Left ventricle myocardium inferior (tissue), 1 donor: Measurements from ENCODE around the gene CCDC154. TPM values are rescaled to one million over a fixed set of nuclear protein-coding genes. Genes with fewer than 3 reads are reported as not detected.
"Not testable (repeated sequence)": the region's sequence is repeated elsewhere in the genome, so short reads cannot be mapped to it uniquely, and the experiment has no call there.

Source experiments
- DNase-seq: peaks from one replicate; pipeline ENCODE4 v3.0.0-alpha.2; 2020
- H3K27ac ChIP-seq: fragments of 200-600 bp; replicated peaks from 2 replicates; pipeline ENCODE4 v1.8.0; 2021
- H3K27me3 ChIP-seq: fragments of 200-600 bp; 2 replicates; pipeline ENCODE4 v1.8.0; 2021; ENCODE audit warnings: low read depth
- H3K36me3 ChIP-seq: fragments of 200-600 bp; 2 replicates; pipeline ENCODE4 v1.8.0; 2021
- H3K4me1 ChIP-seq: fragments of 200-600 bp; 2 replicates; pipeline ENCODE4 v1.8.0; 2021
- H3K4me3 ChIP-seq: fragments of 200-600 bp; 2 replicates; pipeline ENCODE4 v1.8.0; 2021; ENCODE audit warnings: mild to moderate bottlenecking, moderate library complexity
- H3K9me3 ChIP-seq: fragments of 200-600 bp; replicated peaks from 2 replicates; pipeline ENCODE4 v1.8.0; 2021
- CTCF ChIP-seq: fragments of 200-600 bp; IDR thresholded peaks from 2 replicates; pipeline ENCODE4 v1.8.0; 2021; ENCODE audit warnings: antibody characterized with exemption, mild to moderate bottlenecking, borderline replicate concordance
- intact Hi-C: fragments of 100-400 bp; cut with micrococcal nuclease; formaldehyde crosslinking; loops from one replicate; pipeline ENCODE4 v1.11.0; 2022
- total RNA-seq: library from RNA; stranded (reverse); fragmentation: NEBNext Ultra II Directional; extraction: Animal tissue kit (Norgen Biotek cat#: 25700); gene quantifications from one replicate; pipeline ENCODE4 v1.2.1, GENCODE V29; 2021
- donor health status: DM: no; HTN: yes; CAD: no; lungs with severe emphysema.

The CCDC154 gene
- total RNA-seq, 1 donor from 2014 or later: 1.3 TPM

DNA sequence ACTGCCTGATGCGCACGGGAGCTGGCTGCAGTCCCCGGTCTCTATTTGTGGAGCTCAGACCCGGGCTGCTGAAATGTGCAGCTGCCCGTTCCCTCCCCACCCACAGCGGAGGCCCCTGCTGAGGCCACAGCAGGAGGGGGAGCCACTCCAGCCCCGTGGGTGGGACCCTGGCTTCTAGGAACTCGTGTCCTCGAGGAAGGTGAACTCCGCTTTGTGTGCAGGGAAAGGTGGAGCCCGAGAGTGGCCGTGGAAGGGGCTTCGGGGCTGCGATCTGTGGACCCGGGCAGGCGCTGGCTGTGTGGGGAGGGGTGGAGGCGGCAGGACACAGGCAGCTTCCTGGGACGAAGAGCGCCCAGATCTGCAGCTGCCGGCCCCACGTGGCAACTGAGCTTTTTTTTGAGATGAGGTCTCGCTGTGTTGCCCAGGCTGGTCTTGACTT, 2.9 kb downstream of the CCDC154 start:
- H3K4me3 ChIP-seq: no peak overlapping the region
- no peaks in the 10 kb centered on the region for H3K4me1 ChIP-seq
- H3K27ac ChIP-seq: no peak overlapping the region
- H3K9me3 ChIP-seq: no peaks in the 10 kb centered on the region
- no peaks in the 10 kb centered on the region for H3K27me3 ChIP-seq
- TF ChIP-seq CTCF: no peak
- DNase-seq: no peak
- peaks cover 13% of the 10 kb centered on the region for H3K36me3 ChIP-seq
- intact Hi-C loops: no loop called here

DNA sequence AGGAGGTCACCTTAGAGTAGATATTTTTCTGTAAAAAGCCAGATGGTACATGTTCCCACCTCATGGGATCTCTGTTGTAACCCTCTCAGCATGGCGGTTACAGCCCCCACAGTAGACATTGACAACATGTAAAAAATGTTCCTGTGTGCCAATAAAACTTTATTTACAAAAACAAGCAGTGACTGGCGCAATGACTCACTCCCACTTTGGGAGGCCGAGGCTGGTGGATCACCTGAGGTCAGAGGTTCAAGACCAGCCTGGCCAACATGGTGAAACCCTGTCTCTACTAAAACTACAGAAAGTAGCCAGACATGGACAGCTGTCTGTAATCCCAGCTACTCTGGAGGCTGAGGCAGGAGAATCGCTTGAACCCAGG, 4.7 kb downstream of the CCDC154 start:
- H3K27ac ChIP-seq, intact Hi-C loops, H3K27me3 ChIP-seq, DNase-seq, H3K4me1 ChIP-seq, H3K36me3 ChIP-seq, H3K4me3 ChIP-seq, H3K9me3 ChIP-seq: not testable (repeated sequence)

- Histone ChIP-seq H3K27ac (no peak overlapping the region), H3K36me3 (no peaks in the 10 kb centered on the region), H3K9me3 (no peaks in the 10 kb centered on the region), H3K4me1 (no peaks in the 10 kb centered on the region), H3K4me3 (no peak overlapping the region), H3K27me3 (no peaks in the 10 kb centered on the region)
- DNase-seq: no peak
- no peak for TF ChIP-seq CTCF
- intact Hi-C loops: no loop called here
Measured at GRCh38 chr16:1439058-1439698, 5.2 kb downstream of the CCDC154 start.

DNA sequence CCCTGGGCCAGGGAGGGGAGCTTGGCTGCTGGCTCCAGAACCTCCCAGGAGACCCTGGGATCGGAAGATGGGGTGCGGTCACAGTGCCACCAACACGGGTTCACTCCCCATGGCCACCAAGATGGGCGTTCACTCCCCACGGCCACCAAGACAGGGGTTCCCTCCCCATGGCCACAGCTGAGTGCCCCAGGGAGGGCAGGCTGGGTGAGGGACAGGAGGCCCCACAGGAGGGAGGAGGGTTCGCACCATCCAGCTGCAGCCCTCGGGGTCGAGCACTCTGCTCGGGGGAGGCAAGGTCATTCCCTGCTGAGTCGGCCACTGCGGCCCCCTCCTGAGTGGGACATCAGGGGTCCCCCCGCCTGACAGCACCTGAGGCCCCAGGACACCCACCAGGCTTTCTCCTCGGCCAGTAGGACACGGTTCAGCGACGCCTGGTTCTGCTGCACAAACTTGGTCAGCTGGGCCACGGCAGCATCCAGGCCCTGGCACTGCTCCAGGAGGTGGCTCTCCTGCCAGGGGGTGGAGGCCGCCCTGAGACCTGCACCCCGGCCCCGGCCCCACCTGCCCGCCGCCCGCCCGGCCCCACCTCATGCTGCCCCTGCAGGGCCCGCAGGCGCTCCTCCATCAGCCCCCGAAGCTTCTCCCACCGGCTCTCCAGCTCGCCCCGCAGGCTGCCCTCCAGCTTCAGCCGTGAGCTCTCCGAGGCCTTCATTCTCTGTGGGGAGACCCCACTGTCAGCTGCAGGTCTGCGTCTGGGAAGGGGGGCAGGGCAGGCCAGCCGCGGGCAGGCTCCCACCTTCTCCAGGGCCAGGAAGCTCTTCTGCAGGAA, 5.9 kb downstream of the CCDC154 start:
- intact Hi-C loops: no loop called here
- H3K4me3 ChIP-seq: no peak overlapping the region
- no peaks in the 10 kb centered on the region for H3K9me3 ChIP-seq
- DNase-seq: no peak
- no peak for TF ChIP-seq CTCF
- no peaks in the 10 kb centered on the region for H3K27me3 ChIP-seq
- no peaks in the 10 kb centered on the region for H3K4me1 ChIP-seq
- H3K36me3 ChIP-seq: no peaks in the 10 kb centered on the region
- H3K27ac ChIP-seq: no peak overlapping the region

DNA sequence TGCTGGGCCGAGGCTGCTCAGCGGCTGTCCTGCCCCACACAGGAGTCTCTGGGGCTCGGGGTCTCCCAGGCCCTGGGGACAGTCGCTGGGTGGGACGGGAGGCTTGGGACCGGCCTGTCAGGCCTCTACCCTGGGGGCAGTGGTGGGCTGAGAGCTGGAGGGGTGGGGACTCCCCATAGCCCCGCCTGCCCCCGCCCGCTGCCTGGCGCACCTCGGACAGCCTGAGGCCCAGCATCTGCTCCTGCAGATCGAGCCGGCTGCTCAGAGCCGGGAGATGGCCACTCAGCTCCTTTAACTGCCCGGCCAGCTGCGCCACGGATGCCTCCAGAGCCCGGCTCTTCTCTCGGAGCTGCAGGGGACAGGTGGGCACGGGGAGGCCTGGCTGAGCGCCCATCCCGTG, 6.8 kb downstream of the CCDC154 start:
- H3K4me1 ChIP-seq: no peaks in the 10 kb centered on the region
- DNase-seq: no peak
- intact Hi-C loops: no loop called here
- no peak overlapping the region for H3K27ac ChIP-seq
- no peaks in the 10 kb centered on the region for H3K9me3 ChIP-seq
- no peak overlapping the region for H3K4me3 ChIP-seq
- no peaks in the 10 kb centered on the region for H3K36me3 ChIP-seq
- TF ChIP-seq CTCF: no peak
- H3K27me3 ChIP-seq: no peaks in the 10 kb centered on the region

GRCh38 chr16:1436731-1437355, 7.5 kb downstream of the CCDC154 start:
- no peak for DNase-seq
- no peak overlapping the region for H3K27ac ChIP-seq
- no peaks in the 10 kb centered on the region for H3K27me3 ChIP-seq
- H3K4me3 ChIP-seq: no peak overlapping the region
- peaks cover 2% of the 10 kb centered on the region for H3K4me1 ChIP-seq
- H3K9me3 ChIP-seq: no peaks in the 10 kb centered on the region
- H3K36me3 ChIP-seq: no peaks in the 10 kb centered on the region
- intact Hi-C loops: no loop called here
- no peak for TF ChIP-seq CTCF
